Measurements from ENCODE around the gene PKMYT1. TPM values are rescaled to one million over a fixed set of nuclear protein-coding genes. Genes with fewer than 3 reads are reported as not detected.
"Not testable (repeated sequence)": the region's sequence is repeated elsewhere in the genome, so short reads cannot be mapped to it uniquely, and the experiment has no call there.

Gene PKMYT1
- total RNA-seq, 1 donor from 2014 or later, result 0.98 TPM

DNA sequence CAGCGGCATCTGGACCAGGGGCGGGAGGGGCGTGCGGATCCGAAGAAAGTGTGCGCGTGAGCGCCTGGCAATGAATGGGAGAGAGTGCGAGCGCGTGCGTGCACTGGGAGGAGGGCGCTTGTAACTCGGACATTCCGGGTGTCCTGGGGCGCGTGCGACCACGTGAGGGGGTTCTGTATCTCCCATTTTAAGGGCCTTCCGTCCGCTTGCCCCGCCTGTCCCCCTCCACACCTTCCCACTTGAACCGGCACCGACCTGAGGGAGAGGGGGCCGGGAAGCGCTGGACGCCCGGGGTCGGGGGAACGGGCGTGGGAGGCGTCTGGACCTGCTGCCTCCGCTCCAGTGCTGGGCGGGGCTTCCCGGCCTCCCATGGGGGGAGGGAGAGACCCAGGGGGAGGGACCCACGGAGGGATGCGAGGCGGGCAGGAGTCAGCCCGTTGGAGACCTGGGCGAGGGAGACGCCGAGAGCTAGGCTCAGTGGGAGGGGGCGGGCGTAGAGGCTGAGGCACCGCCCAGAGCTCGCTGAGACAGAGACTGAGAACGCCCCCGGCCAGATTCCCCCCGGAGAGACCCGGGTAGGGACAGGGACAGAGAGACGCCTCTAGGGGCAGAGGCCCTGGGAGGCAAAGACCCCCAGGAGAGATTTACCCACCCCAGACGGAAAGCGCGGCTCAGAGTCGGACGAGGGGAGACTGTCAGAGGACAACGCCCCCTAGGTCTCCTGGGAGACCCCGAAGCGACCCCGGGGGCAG lies 16.3 kb downstream of the PKMYT1 start, which contains the start of gene KREMEN2:
TSS of gene KREMEN2 (plus strand) at position 553 of the 752 bp plus-strand sequence. CDS start 246 bp downstream, outside the sequence.
- ATAC-seq (no peak), DNase-seq (ENCODE audit: low spot score) (peak; percentile 39)

DNA sequence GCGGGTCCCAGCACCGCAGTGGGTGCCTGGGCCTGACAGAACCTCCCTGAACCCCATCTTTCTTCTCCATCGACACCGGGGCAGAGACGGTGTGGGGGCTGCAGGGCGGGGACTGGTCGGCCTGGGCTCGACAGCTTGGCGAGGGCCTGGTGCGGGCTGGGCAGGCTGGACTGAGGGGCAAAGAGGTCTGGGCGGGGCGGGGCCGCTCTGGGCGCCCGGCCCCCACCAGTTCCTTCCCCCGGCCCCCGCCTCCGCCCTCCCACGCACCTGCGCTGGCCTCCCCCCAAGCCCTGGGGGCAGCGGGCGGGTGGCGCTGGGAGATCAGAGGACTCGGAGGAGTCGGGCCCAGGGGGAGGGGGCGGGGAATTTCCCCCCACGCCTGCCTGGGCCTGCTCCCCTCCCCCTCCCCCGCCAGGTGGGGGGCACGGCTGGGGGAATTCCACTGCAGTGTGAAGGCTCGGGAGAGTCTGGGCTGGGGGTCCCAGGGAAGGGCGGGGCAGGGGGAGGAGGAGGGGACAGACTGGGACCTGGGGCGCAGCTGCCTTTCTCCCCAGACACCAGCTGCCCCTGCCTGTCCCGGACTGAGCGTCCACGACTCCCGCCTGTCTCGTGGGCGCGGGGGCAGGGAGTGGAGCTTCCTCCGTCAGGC lies 17.0 kb downstream of the PKMYT1 start:
- ATAC-seq, result no peak
- DNase-seq (ENCODE audit: low spot score), result peak; percentile 40

DNA sequence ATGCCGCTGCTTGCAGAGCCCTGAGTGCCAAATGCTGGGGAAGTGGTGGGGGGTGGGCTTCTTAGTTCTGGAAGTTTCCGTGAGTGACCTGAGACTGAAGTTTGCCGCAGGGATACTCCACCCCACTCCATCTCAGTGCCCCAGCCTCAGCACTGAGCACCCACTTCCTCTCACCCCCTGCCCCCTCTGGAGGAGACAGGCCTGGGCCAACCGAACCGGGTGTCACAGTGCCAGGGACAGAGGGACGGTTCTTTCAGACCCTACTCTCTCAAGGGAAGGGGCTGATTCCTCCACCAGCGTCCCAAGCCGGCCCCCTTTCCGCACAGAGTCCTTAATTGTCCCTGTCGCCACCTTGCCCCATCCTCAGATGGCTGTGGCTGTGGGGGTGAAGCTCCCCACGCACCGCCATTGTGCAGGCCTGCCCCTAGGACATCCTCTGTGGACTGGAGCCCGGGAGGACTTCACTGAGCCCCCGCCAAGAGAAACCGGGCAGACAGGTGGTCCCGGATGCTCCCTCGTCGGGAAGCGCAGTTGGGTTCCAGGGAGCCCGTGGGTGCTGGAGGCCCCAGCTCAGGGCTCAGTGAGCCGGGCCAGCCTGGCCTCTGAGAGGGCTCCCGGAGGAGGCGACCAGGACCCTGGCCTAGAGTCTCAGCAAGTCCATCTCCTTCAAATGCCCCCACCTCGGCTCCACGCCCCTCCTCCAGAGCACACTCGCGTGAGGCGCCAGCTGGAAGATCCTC lies 17.7 kb downstream of the PKMYT1 start:
- no peak for ATAC-seq
- no peak for DNase-seq (ENCODE audit: low spot score)

DNA sequence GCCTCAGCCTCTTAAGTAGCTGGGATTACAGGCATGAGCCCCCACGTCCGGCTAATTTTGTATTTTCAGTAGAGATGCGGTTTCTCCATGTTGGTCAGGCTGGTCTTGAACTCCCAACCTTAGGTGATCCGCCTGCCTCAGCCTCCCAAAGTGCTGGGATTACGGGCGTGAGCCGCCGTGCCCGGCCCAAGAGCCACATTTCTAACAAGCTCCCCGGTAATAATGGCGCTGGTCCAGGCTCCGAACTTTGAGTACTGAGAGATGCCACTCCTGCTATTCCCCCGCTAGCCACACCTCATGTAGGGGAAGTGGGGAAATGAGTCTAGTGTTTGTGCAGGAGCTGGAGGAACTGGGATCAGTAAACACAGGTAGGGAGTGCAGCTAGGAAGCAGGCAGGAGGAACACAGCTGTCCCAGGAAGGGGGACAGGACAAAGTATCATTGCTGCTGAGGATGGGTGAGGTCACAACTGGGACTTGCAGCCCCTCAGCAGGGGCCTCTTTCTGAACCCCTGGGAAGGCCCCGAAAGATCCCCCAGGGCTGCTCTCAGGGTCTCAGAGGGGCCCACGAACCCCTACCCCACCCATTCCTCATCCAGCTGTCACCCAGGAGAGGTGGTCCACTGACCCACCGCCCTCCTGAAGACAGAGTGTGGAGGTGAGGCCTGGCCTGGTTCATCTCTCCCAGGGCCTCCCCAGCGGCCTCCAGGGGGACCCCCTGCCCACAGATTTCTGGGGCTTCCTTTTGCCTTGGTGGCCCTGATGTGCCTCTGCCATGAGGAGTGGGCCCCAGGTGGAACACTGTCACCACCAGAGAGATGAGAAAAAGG lies 19.8 kb downstream of the PKMYT1 start:
- ATAC-seq (no peak), DNase-seq (ENCODE audit: low spot score) (no peak)

DNA sequence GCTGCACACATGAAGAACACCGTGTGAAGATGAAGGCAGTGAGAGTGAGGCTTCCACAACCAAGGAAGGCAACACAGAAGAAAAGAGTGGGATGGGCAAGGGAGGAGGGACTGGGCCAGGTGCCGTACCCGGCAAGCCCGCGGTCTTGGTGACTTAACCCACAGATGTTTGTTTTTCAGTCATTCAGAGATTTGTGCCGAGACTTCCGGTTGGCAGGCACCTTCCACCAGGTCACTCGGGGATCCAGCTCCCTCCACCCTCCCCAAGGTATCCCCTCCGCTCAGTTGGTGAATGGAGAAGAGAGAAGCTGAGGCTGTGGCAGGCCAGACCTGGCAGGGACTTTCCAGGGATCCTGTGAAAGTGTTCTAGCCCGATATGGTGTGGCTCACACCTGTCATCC lies 21.0 kb downstream of the PKMYT1 start:
- DNase-seq (ENCODE audit: low spot score), result no peak
- no peak for ATAC-seq

DNA sequence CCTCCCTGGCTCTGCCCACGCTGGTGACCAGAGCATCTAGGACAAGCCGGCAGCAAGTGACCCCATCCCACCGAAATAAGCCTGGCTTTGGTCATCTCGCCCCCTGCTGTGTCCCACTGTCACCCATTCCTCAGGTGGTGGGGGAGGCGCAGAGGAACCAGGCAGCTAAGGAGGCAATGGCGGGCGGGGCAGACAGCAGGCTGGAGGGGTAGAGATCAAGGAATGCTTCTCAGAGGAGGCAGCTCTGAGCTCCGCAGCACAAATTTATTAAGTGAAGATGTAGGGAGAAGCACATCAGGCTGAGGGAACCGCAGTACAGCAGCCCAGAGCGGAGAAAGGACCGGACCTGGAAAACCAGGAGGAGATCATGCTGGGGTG lies 23.7 kb downstream of the PKMYT1 start:
- ATAC-seq (no peak), DNase-seq (ENCODE audit: low spot score) (no peak)

DNA sequence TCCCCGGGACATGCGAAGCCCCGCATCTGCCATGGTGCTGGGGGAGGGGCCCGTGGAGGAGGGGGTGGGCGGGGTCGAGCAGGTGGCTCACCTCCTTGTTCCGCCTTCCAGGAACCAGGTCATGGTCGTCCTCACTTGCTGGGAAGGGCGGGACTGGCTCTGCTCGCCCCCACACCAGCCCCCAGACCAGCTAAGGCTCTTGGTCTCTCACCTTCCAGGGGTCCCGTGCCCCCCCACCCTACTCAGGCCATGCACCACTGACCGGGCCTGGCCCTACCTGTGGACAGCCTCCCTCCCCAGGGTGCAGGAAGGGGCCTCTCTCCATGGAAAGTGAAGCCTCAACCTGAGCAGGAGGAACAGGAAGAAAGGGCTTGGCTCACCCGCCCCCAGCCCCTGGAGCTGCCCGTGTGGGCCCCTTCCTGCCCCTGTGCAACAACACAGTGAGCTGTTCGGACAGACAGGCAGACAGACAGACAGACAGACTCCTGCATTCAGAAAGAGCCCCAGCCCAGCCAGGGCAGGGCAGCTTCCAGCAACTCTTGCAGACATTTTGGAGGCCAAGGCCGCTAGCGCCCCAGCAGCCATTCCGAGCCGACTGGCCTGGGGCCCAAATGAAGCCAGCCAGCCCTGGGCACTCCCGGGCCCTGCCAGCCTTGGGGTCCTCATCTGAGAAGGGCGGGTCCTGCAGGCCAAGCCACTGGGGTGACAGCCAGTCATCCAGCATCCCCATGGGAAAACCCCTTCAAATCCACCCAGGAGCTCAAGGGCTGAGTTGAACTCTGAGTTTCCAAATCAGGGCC lies 24.3 kb downstream of the PKMYT1 start:
- DNase-seq (ENCODE audit: low spot score) (peak; percentile 42), ATAC-seq (no peak)

DNA sequence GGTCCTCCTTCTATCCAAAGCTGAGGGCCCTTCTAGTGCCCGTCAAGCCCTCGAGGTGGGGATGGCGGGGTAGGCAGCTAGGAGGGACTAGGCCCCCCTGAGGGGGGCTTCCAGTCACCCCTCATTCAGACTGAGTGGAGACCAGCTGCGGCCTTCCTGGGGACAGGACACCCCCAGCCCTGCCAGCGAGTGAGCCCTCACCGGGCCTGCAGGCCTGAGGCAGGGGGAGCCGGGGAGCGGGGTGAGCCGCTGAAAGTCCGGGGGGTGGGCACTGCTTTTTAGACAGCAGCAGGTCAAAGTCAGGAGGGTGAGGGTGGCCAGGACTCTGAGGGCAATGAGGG lies 24.8 kb downstream of the PKMYT1 start:
- no peak for DNase-seq (ENCODE audit: low spot score)

DNA sequence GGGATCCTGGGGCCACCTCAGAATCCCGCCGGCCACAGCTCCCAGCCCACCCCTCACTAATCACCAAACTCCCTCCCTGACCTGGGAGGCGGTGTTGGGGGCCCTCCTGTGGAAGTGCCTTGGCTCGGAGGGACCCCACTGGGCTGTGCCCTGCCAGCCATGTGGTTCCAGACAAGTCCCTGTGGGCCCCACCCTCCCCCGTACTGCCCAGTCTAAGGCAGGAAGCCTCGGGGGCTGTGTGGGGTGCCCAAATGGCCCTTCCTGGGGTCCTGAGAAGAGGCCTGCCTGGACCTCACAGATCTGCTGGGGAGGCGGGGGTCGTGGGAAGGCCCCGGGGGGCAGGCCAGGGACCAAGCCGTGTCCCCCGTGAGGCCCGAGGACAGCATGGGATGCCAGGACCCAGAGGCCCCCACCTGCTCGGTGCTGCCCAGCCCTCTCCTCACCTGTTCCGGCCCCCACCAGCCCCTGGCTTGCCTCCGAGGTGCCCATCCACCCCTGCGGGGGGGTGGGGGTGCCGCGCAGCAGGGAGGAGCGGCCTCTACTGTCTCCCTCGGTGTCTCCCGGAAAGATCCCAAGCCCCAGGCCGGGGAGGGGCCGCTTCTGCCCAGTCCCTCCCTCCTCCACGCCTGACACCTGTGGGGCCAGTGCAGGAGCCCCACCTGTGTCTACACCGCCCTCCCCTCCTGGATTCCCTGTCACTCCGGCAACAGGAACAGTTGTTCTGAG lies 25.4 kb downstream of the PKMYT1 start:
- DNase-seq (ENCODE audit: low spot score), result no peak
- no peak for ATAC-seq

More for the DNA sequence above, 24.8 kb downstream of the PKMYT1 start:
- ATAC-seq, result no peak

DNA sequence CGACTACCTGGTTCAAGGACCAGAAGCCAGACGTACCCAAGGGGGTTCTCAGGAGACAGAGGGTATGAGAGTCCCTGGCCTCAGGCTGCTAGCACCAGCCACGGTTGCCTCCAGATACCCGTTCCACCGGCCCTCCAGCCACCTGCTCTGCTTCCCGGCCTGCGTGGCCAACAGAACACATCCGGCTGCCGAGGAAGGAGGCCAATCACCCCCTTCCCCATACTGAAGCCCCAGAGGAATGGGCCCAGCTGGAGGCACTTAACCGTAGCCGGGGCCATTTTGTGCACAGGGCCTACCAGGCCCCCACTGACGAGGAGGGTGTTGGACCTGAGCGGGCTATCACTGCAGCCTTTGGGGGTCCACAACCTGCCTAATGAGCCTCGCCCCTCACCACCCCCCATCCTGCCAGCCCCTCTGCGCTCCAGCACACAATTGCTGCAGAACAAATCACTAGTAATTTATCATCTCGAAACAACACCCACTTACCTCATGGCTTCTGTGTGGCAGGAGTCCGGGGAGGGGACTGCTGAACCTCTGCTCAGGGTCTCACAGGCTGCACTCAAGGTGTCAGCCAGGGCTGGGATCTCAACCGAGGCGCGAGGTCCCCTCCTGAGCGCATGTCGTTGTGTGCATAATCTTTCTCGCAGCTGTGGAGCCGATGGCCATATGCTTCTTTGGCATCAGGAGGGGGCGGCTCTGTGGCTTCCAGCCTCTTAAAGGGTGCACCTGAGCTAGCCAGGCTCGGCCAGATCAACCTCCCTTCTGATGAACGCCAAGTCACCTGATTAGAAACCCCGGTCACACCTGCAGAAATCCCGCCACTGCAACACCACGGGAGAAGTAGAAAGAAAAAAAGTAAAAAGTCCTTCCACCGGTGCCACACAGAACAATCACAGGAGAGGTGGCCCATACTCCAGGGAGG lies 26.3 kb downstream of the PKMYT1 start:
- no peak for ATAC-seq

DNA sequence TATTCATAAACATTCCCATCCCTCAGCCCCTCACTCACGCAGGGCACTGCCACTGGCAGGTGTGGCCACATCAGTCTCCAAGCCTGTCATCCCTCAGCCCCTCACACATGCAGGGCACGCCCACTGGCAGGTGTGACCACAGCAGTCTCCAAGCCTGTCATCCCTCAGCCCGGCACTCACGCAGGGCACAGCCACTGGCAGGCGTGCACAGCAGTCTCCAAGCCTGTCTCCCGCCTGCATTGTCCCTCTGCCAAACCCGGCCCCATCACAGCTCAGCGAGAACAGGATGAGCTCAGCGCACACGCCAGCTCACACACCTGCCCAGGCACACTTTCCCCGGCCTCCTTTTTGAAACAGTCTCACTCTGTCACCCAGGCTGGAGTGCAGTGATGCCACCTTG lies 27.6 kb downstream of the PKMYT1 start:
- ATAC-seq (no peak), DNase-seq (ENCODE audit: low spot score) (no peak)

More for the DNA sequence above, 26.3 kb downstream of the PKMYT1 start:
- peak; percentile 37 for DNase-seq (ENCODE audit: low spot score)

DNA sequence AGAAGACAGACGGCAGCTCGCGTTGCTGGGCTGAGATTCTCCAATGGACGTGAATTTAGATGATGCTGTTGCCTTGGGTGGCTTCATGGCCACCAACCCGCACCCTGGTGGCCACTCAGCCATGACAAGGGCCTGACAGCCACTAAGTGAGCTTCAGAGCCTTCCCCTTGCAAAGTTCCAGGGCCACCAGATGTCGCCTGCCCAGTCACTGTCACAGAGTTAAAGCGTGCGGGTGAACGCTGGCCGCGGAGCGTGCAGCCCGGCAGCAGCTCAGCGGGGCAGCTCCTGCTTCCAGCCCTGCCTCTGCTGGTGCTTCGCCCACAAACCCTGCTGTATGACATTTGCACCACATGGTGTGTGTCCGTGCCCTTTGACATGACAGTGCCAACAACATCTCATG lies 29.5 kb downstream of the PKMYT1 start:
- DNase-seq (ENCODE audit: low spot score) (no peak), ATAC-seq (no peak)

DNA sequence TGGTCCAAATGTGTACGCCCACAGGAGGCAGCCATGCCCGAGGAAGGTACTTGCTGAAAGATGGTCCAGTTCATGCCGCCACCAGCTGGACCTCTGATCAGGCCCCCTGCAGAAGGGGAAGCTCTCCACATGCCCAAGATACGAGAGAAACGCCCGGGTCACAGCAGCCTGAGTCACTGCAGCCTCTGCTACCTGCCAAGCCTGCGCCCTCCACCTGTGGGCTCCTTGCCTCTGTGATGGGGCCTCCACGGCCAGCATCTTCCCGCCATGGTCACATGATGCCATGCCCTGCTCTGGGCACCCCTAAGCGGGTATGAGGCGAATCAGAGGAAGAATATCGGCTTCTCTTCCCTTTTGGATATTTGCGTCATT lies 29.9 kb downstream of the PKMYT1 start:
- DNase-seq (ENCODE audit: low spot score) (no peak), ATAC-seq (no peak)

DNA sequence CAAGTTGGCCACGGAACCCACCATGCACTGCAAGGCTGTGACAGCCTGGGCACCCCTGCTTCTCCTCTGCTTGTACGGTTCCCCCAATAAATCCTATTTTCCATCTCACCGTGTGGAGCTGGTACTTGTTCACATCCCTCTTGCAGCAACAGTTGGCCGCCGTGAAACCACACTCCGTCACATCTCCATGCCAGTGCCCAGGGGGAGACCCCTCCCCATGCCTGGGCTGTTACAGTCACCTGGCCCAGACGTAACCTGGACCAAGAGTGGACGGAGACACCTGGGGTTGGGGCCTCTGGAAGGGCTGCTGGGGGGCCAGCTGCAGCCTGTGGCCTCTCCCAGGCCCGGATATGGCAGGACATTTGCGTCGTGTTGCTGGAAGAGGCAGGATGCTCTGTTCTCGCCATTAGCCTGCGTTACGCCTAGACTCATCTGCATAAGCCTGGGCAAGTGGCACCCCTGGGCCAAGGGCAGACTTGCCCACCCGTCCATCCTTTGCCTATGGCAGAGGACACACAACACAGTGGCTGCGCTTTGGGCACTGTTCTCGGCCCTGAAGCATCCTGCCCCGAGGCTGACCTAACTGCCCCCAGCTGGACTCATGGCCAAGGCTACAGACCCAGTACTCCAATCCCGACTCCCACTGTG lies 30.4 kb downstream of the PKMYT1 start:
- peak; percentile 41 for DNase-seq (ENCODE audit: low spot score)
- no peak for ATAC-seq

DNA sequence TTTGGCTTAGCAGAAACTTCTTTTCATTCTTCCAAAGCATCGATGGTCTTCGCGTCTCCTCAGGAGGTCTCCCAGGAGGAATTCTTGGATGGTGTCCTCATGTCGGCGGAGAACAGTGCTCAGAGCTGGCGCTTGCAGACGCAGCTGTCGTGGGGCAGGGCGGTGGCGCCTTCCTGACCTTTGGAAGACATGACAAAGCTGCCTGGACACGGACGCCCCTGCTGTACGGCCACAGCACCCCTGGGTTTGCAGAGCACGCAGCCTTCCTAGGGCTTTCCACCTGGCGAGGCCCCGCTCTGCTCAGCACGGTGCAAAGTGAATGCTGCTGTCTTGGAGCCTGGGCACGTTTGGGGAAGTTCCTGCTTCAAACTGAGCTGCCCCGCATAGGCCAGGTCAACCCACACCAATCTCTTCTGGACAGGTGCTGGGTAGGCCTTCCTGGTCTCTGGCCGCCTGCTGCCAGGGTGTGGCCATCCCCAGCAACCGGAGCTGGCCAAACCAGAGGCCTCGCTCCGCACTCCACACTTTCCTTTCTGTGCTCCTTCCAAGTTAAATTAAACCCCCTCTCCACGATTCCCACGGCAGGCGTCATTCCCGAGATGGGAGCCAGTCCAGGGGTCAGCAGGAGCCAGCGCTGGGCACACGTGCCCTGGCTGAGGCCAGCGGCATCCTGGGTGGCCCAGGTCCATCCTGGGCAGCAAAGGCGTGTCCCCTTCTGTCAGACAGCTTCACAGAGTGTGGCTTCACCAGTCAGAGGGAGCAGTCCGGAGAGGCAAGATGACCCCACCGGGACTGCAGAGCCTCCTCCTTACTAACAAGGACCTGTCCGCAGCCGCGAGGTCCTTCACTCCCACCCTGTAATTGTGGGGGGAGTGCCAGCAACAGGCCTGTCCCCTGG lies 31.2 kb downstream of the PKMYT1 start:
- ATAC-seq (peak; percentile 26), DNase-seq (ENCODE audit: low spot score) (peak; percentile 41)

DNA sequence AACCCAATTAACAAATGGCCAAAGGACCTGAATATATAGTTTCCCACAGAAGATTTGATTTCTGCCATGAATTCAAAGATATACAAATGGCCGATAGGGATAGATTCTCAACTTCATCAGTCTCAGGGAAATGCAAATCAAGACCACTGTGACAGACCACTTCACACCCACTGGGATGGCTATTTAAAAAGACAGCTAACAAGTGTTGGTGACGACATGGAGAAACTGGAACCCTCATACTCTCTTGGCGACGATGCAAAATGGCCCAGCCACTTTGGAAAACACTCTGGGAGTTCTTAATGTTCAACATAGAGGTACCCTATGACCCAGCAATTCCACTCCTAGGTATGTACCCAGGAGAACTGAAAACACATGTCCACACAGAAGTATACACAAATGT lies 33.6 kb downstream of the PKMYT1 start:
- DNase-seq (ENCODE audit: low spot score) (no peak), ATAC-seq (no peak)

DNA sequence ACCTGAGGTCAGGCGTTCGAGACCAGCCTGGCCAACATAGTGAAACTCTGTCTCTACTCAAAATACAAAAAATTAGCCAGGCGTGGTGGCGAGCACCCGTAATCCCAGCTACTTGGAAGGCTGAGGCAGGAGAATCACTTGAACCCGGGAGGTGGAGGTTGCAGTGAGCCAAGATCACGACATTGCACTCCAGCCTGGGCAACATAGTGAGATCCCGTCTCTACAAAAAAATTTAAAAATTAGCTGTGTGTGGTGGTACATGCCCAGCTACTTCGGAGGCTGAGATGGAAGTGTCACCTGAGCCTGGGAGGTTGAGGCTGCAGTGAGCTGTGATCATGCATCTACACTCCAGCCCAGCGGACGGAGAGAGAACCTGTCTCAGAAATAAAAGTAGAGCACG lies 36.5 kb downstream of the PKMYT1 start:
- ATAC-seq; DNase-seq (ENCODE audit: low spot score): not testable (repeated sequence)
